Large intestine (tissue), 3 donors: ENCODE data around the gene DST. TPM values are rescaled to one million over a fixed set of nuclear protein-coding genes. Genes with fewer than 3 reads are reported as not detected.

Experiments used
- DNase-seq, 2 donors: peaks; one replicate each; pipeline versions ENCODE4 v3.0.0 to v3.0.0-alpha.2; 2013
- H3K27ac ChIP-seq: one replicate; pipeline ENCODE4 v1.5.1; 2013; ENCODE audit warnings: low read length
- H3K27me3 ChIP-seq: 2 replicates; pipeline ENCODE4 v1.6.1; 2013; ENCODE audit warnings: low read length; ENCODE audit not compliant: control insufficient read depth, insufficient read depth
- H3K36me3 ChIP-seq: 2 replicates; pipeline ENCODE4 v1.6.1; 2013; ENCODE audit warnings: low read length; ENCODE audit not compliant: control insufficient read depth, insufficient read depth
- H3K4me1 ChIP-seq: one replicate; pipeline ENCODE4 v1.6.1; 2013; ENCODE audit warnings: low read length; ENCODE audit not compliant: control insufficient read depth, insufficient read depth
- H3K4me3 ChIP-seq: one replicate; pipeline ENCODE4 v1.5.1; 2013; ENCODE audit warnings: low read length
- H3K9me3 ChIP-seq: one replicate; pipeline ENCODE4 v1.6.1; 2013; ENCODE audit warnings: mild to moderate bottlenecking, low read depth, low read length, moderate library complexity; ENCODE audit not compliant: control insufficient read depth
- WGBS: methylation state at CpG from one replicate; pipeline ENCODE4 v1.1.5; 2013; ENCODE audit warnings: low lambda C conversion rate; ENCODE audit not compliant: insufficient coverage; 5-methylcytosine and 5-hydroxymethylcytosine counted together
- polyA plus RNA-seq: library from polyadenylated mRNA; unstranded; fragments of 120-200 nt; gene quantifications from one replicate; pipeline ENCODE4 v1.2.1, GENCODE V29; 2013

Gene DST
- polyA plus RNA-seq, 1 donor: 234 TPM

GRCh38 chr6:56444855-56445254 lies 197.8 kb downstream of the DST start:
- H3K27me3 ChIP-seq: no peaks in the 10 kb centered on the region
- WGBS: no CpG with 5 or more reads among the region's 2 CpGs
- H3K9me3 ChIP-seq: no peaks in the 10 kb centered on the region
- peaks cover 16% of the 10 kb centered on the region for H3K4me1 ChIP-seq
- DNase-seq: no peak
- H3K4me3 ChIP-seq: no peak overlapping the region
- H3K36me3 ChIP-seq: no peaks in the 10 kb centered on the region
- H3K27ac ChIP-seq: no peak overlapping the region

- Histone ChIP-seq H3K9me3 (peaks cover 3% of the 10 kb centered on the region), H3K4me3 (no peak overlapping the region), H3K27ac (peak overlapping the region; percentile 67), H3K36me3 (no peaks in the 10 kb centered on the region), H3K27me3 (no peaks in the 10 kb centered on the region), H3K4me1 (peaks cover 17% of the 10 kb centered on the region)
- peak; percentile 86 to 94 for DNase-seq
- no CpG with 5 or more reads among the region's 4 CpGs for WGBS
These were observed 202.1 kb downstream of the DST start for GRCh38 chr6:56440551-56440981.

- Histone ChIP-seq H3K36me3 (no peaks in the 10 kb centered on the region), H3K27me3 (no peaks in the 10 kb centered on the region), H3K4me1 (peaks cover 17% of the 10 kb centered on the region), H3K9me3 (peaks cover 13% of the 10 kb centered on the region), H3K27ac (no peak overlapping the region), H3K4me3 (no peak overlapping the region)
- WGBS: 100% methylated on average over 3 of the region's 5 CpGs
- no peak for DNase-seq
These were observed 205.4 kb downstream of the DST start for GRCh38 chr6:56437171-56437900.

- Histone ChIP-seq H3K36me3 (no peaks in the 10 kb centered on the region), H3K27me3 (no peaks in the 10 kb centered on the region), H3K4me1 (peaks cover 8% of the 10 kb centered on the region), H3K4me3 (no peak overlapping the region), H3K9me3 (peaks cover 18% of the 10 kb centered on the region), H3K27ac (no peak overlapping the region)
- DNase-seq: no peak
- WGBS: no CpG with 5 or more reads among the region's 4 CpGs
These were observed 206.9 kb downstream of the DST start for GRCh38 chr6:56435754-56436153.

DNA sequence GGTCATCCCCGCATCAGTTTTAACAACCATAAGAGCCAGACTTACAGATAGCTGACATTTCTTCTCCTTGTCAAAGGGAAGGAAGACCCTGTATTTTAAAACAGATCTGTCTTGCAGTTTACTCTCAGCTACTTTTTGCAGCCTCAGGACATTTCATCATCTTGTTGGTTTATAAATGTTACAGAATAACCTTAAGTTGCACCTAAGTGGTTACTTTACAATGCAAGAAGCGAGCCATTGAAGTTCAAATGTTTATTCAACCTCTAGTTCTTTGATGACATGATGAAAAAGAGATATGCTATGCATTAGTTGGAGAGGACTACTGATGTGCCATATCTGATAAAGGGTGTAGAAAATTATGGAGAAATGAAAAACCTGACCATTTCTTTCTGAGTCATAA lies 207.4 kb downstream of the DST start:
- WGBS: 73% methylated on average over 2 of the region's 2 CpGs
- Histone ChIP-seq H3K9me3 (peaks cover 18% of the 10 kb centered on the region), H3K27ac (no peak overlapping the region), H3K27me3 (no peaks in the 10 kb centered on the region), H3K36me3 (no peaks in the 10 kb centered on the region), H3K4me1 (peaks cover 4% of the 10 kb centered on the region), H3K4me3 (no peak overlapping the region)
- no peak for DNase-seq

- no peaks in the 10 kb centered on the region for H3K36me3 ChIP-seq
- 100% methylated on average over 1 of the region's 2 CpGs for WGBS
- peaks cover 17% of the 10 kb centered on the region for H3K9me3 ChIP-seq
- no peak for DNase-seq
- no peaks in the 10 kb centered on the region for H3K4me1 ChIP-seq
- no peak overlapping the region for H3K4me3 ChIP-seq
- no peak overlapping the region for H3K27ac ChIP-seq
- H3K27me3 ChIP-seq: no peaks in the 10 kb centered on the region
These were observed 208.1 kb downstream of the DST start for GRCh38 chr6:56434606-56435005.

- H3K4me3 ChIP-seq: no peak overlapping the region
- H3K27ac ChIP-seq: no peak overlapping the region
- DNase-seq: no peak
- peaks cover 15% of the 10 kb centered on the region for H3K9me3 ChIP-seq
- no CpG with 5 or more reads among the region's 36 CpGs for WGBS
- no peaks in the 10 kb centered on the region for H3K4me1 ChIP-seq
- no peaks in the 10 kb centered on the region for H3K27me3 ChIP-seq
- no peaks in the 10 kb centered on the region for H3K36me3 ChIP-seq
These were observed 209.6 kb downstream of the DST start for GRCh38 chr6:56433119-56433518.

DNA sequence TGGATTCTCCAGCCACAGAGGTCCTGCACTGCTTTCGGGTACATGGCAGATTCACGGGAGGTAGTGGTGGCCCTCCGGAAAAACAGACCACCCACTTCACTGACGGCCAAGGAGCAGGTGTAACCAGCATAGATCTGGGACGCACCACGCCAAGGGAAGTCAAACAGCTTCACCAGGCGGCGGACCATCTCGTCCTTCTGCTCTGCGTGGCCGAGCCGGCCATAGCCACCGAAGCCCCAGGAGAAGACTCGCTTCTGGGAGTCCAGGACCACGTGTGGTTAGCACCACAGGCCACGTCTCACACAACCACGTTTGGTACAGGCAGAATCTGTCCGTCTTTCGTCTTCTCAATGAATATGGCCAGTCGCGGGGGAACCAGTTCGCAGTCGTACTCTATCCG lies 210.5 kb downstream of the DST start:
- WGBS: no CpG with 5 or more reads among the region's 24 CpGs
- Histone ChIP-seq H3K9me3 (peaks cover 15% of the 10 kb centered on the region), H3K36me3 (no peaks in the 10 kb centered on the region), H3K27ac (no peak overlapping the region), H3K4me1 (no peaks in the 10 kb centered on the region), H3K27me3 (no peaks in the 10 kb centered on the region), H3K4me3 (no peak overlapping the region)
- no peak for DNase-seq

GRCh38 chr6:56430629-56431600 lies 211.8 kb downstream of the DST start:
- DNase-seq: no peak
- Histone ChIP-seq H3K9me3 (peaks cover 15% of the 10 kb centered on the region), H3K27me3 (no peaks in the 10 kb centered on the region), H3K4me1 (no peaks in the 10 kb centered on the region), H3K36me3 (no peaks in the 10 kb centered on the region), H3K27ac (no peak overlapping the region), H3K4me3 (no peak overlapping the region)
- 100% methylated on average over 2 of the region's 34 CpGs for WGBS

GRCh38 chr6:56424542-56425083 lies 218.1 kb downstream of the DST start:
- Histone ChIP-seq H3K9me3 (no peaks in the 10 kb centered on the region), H3K27me3 (no peaks in the 10 kb centered on the region), H3K27ac (no peak overlapping the region), H3K4me3 (no peak overlapping the region), H3K4me1 (no peaks in the 10 kb centered on the region), H3K36me3 (no peaks in the 10 kb centered on the region)
- no CpG with 5 or more reads among the region's 4 CpGs for WGBS
- DNase-seq: no peak
